ENCODE data around the gene TCF7L1. TPM values are rescaled to one million over a fixed set of nuclear protein-coding genes. Genes with fewer than 3 reads are reported as not detected.

Gene TCF7L1
- total RNA-seq, 1 donor from 2014 or later, result 4.5 TPM

- ATAC-seq, result no peak
Measured at GRCh38 chr2:85230679-85231467, 97.7 kb downstream of the TCF7L1 start.

GRCh38 chr2:85231468-85231805 is 98.2 kb downstream of the TCF7L1 start:
- ATAC-seq, result no peak

DNA sequence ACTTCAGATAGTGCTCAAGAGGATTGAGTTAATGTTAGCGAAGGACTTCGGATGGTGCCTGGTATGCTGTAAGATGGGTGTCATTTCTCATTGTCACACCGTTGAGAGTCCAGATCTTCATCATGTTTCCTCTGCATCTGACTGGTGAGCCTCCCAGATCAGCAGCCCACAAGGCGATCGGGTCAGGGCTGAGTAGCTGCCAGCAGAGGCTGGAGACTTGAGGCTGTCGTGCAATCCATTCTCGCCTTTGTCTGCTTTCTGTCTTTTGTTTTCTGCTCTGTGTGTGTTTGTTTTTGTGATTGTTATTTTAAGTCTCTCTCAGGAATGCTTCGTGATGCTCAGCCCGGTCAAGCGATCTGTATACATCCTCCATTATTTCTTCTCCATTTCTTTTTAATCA is 98.8 kb downstream of the TCF7L1 start:
- ATAC-seq, result no peak

GRCh38 chr2:85234868-85235267 is 101.7 kb downstream of the TCF7L1 start:
- ATAC-seq, result no peak

GRCh38 chr2:85235281-85235680 is 102.1 kb downstream of the TCF7L1 start:
- no peak for ATAC-seq

GRCh38 chr2:85236084-85236483 is 102.9 kb downstream of the TCF7L1 start:
- no peak for ATAC-seq

DNA sequence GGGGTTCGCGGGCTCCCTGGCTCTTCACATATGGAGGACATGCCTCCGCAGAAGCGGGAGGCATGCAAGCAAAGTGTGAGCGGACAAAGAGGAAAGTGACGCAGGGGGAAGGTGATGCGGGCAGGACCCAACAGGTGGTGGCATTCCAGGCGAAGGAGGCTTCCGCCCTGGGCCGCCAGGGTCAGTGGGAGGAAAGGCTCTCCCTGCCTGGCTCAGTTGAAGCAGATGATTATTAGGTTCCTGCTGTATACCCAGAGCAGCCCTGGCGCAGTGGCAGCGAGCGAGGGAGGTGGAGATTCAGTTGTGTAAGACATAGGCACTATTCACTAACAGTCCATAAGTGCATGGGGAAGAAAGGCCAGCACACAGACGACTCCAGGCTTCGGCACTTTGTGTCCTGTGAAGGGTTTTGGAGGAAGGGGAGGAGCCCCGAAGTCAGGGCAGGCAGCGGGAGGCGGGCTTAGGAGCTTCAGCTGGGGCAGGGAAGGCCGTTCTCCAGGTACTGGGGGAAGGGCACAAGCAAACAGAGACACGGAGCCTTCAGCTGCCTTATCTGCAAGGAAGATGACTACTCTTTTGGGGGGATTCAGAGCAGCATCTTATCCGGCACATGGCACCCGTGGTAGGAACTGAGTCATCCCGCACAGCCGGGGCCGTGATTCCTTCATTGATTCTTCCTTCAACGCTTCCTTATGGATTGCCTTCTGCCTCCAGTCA is 104.8 kb downstream of the TCF7L1 start:
- peak; percentile 92 for ATAC-seq

DNA sequence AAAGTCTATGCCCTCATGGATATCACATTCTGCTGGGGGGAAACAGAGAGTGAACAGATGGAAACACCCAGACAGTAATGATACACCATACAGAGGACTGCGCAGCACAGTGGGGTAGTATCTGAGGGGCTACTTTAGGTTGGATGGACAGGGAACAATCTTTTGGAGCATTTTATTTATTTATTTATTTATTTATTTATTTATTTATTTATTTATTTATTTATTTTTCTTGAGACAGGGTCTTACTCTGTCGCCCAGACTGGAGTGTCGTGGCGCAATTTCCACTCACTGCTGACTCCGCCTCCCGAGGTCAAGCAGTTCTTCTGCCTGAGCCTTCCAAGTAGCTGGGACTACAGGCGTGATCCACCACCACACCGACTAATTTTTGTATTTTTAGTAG is 105.4 kb downstream of the TCF7L1 start:
- no peak for ATAC-seq

- ATAC-seq, result no peak
Measured at GRCh38 chr2:85239102-85239501, 105.9 kb downstream of the TCF7L1 start.

DNA sequence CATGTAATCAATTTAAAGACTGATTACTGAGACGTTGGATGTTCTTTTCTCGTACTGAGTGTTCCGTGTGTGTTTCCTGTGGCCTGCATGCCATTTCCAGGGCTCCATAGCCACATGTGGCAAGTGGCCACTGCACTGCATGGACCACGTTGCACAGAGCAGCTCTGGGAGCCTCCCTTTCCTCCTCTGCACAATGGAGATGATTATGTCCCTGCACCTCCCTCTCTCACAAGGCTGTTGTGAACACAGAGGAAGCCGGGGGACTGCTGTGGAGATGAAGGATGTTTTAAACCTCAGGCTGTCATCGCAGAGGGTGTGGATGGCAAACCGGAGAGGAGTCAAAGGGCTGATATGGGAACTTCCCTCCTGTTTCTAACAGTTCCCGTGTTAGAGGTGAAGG is 106.9 kb downstream of the TCF7L1 start:
- ATAC-seq, result no peak

DNA sequence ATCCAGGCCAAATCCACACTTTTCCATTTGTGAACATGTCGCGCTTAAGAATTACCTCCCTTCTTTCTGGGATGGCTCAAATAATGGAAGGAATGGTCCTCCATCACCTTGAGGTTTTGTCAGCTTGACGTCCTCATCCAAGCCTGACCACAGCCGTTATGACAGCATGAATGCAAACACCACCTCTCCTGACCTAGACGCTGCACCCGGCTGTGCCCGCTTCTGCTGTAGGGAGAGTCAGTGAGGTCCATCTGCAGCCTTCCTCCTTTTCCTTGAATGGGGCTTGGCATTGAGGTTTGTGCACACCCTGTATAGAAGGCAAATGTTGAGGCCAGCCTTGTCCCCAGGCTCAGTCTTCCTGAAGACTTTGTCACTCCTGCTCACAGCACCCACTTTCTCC is 109.1 kb downstream of the TCF7L1 start:
- no peak for ATAC-seq

GRCh38 chr2:85243101-85244072 is 110.2 kb downstream of the TCF7L1 start:
- no peak for ATAC-seq

- no peak for ATAC-seq
Measured at GRCh38 chr2:85244828-85245227, 111.6 kb downstream of the TCF7L1 start.

DNA sequence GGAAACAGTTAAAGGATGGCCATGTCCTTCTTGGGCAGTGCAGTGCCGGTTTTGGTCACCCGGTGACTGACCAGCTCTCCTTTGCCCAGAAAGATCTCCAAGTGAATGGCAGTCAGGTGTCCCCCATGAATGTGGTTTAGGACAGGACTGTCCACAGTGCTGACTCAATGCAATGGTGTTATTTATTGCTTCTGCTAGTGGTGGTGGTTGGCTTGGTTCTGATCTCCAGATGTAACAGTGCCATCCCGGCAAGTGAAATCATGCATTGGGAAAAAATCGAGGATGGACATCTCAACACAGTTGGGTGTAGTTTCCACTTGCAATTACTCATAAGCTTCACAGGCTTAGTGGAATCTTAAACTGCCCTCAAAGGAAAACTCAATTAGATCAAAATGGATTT is 112.7 kb downstream of the TCF7L1 start:
- ATAC-seq, result no peak

DNA sequence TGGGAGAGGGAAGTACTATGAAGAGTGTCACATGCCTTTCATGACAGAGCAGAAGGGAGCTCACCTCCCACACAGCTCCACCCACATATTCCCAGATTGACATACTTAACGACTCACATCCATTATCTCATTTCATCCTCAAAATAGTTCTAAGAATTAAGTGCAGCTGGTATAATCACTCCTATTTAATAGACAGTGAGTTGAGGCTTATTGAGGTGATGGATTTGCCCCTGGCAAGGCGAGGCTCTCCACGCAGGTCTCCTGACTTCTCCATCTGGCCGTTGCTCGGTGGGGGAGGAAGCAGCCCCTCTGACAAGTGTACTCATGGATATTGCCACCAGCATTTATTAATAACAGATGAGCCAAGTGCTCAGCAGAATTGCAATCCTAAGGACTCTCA is 113.2 kb downstream of the TCF7L1 start:
- ATAC-seq, result no peak

DNA sequence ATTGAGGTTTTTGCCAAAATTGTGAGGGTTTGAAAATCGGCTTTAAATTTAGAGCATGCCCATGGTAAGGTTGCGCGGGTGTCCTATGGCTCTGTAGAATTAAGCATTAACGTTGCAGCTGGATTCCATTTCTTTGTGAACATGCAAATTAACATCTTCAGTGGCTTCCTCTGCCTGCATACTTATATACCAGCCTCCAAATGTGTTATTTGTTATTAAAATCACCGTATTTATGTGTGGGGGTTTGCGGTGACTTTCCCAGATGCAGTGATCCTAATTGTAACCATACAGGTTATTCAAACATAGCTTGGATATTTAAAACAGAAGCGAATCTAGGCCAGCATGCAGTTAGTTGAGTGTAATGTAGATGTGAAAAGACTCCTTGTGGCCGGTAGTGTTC is 114.4 kb downstream of the TCF7L1 start:
- ATAC-seq, result no peak

- peak; percentile 37 for ATAC-seq
Measured at GRCh38 chr2:85248773-85249509, 115.7 kb downstream of the TCF7L1 start.

DNA sequence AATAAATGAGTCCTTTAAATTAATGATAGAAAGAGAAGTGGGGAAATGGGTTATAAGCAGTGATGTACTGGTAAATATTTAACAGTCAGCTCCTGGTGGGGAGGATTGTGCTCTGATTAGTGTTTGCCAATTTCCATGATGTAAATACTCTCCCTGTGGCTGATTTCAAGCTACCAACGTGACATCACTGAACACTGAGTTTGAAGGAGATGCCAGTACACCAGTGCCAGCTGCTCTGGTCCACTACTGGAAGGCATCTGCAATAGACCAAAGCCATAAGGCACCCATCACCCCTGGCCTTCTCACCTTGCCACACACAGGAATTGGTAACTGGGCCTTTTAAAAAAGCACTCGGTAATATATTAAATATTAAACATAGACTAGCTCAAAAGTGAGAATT is 116.9 kb downstream of the TCF7L1 start:
- no peak for ATAC-seq

GRCh38 chr2:85251070-85251616 is 118.0 kb downstream of the TCF7L1 start:
- no peak for ATAC-seq

DNA sequence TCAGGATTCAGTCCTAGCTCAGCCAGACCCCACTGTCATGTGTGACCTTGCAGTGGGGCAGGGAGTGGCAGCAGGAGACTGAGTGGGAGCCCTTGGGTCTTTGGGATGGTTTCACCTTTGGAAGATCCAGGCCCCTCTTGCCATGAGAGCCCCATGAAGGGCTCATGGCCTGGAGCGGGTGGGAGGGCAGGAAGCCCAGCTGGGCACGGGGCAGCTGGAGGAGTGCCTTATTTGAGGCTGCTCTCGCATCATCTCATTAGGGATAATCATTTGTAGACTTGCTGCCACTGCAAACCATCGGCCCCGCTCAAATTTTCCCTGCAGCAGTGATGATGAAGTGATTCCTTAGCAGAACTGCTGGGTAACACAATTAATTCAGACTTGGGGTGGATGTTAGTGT is 120.7 kb downstream of the TCF7L1 start:
- ATAC-seq, result no peak

GRCh38 chr2:85254540-85255300 is 121.5 kb downstream of the TCF7L1 start:
- no peak for ATAC-seq
